NCI-H2029 treated with DMSO at 0.1 percent for 48 hours (cell line): ENCODE data around the gene LRRK2.
A peak's percentile ranks its signal among the peaks of the same experiment; 100 is the strongest.
"Not testable (repeated sequence)": the region's sequence is repeated elsewhere in the genome, so short reads cannot be mapped to it uniquely, and the experiment has no call there.

Experiments
- DNase-seq: peaks from one replicate; lab custom pipeline; 2025; lab: John Stamatoyannopoulos, UW

Gene LRRK2

GRCh38 chr12:40315375-40315774 is 90.6 kb downstream of the LRRK2 start:
- DNase-seq = no peak

- DNase-seq = no peak
These were observed 99.5 kb downstream of the LRRK2 start for GRCh38 chr12:40324261-40324660.

GRCh38 chr12:40325349-40325960 is 100.7 kb downstream of the LRRK2 start:
- DNase-seq = peak; percentile 3

- DNase-seq = no peak
These were observed 102.7 kb downstream of the LRRK2 start for GRCh38 chr12:40327535-40327934.

- DNase-seq = no peak
These were observed 105.4 kb downstream of the LRRK2 start for GRCh38 chr12:40330180-40330579.

- no peak for DNase-seq
These were observed 107.1 kb downstream of the LRRK2 start for GRCh38 chr12:40331886-40332285.

- no peak for DNase-seq
These were observed 111.2 kb downstream of the LRRK2 start for GRCh38 chr12:40335991-40336390.

GRCh38 chr12:40336573-40337199 is 111.9 kb downstream of the LRRK2 start:
- no peak for DNase-seq

GRCh38 chr12:40338071-40338470 is 113.3 kb downstream of the LRRK2 start:
- DNase-seq = no peak

- no peak for DNase-seq
These were observed 113.8 kb downstream of the LRRK2 start for GRCh38 chr12:40338621-40339020.

GRCh38 chr12:40342010-40342409 is 117.2 kb downstream of the LRRK2 start:
- DNase-seq = no peak

- DNase-seq = no peak
These were observed 118.3 kb downstream of the LRRK2 start for GRCh38 chr12:40343124-40343523.

GRCh38 chr12:40344312-40344711 is 119.5 kb downstream of the LRRK2 start:
- DNase-seq = no peak

GRCh38 chr12:40351976-40352375 is 127.2 kb downstream of the LRRK2 start:
- no peak for DNase-seq

GRCh38 chr12:40375076-40375475 is 150.3 kb downstream of the LRRK2 start:
- DNase-seq = no peak

- no peak for DNase-seq
These were observed 151.9 kb downstream of the LRRK2 start for GRCh38 chr12:40376533-40377267.

- no peak for DNase-seq
These were observed 153.9 kb downstream of the LRRK2 start for GRCh38 chr12:40378691-40379090.

- no peak for DNase-seq
These were observed 157.4 kb downstream of the LRRK2 start for GRCh38 chr12:40382217-40382616.

GRCh38 chr12:40387279-40387678 is 162.5 kb downstream of the LRRK2 start:
- DNase-seq = not testable (repeated sequence)

- DNase-seq = no peak
These were observed 166.2 kb downstream of the LRRK2 start for GRCh38 chr12:40390980-40391379.

GRCh38 chr12:40393026-40393425 is 168.2 kb downstream of the LRRK2 start:
- DNase-seq = no peak

GRCh38 chr12:40399656-40400055 is 174.9 kb downstream of the LRRK2 start:
- DNase-seq = no peak

- DNase-seq = no peak
These were observed 180.6 kb downstream of the LRRK2 start for GRCh38 chr12:40405419-40405818.
